CD4-positive, alpha-beta T cell treated with Interleukin-17A for 4 hours (primary cell): ENCODE measurements around the gene GADD45G.

ENCODE experiments used
- DNase-seq: peaks from one replicate; pipeline ENCODE4 v3.0.0-alpha.2; 2020; ENCODE audit warnings: mixed read lengths

Gene GADD45G

DNA sequence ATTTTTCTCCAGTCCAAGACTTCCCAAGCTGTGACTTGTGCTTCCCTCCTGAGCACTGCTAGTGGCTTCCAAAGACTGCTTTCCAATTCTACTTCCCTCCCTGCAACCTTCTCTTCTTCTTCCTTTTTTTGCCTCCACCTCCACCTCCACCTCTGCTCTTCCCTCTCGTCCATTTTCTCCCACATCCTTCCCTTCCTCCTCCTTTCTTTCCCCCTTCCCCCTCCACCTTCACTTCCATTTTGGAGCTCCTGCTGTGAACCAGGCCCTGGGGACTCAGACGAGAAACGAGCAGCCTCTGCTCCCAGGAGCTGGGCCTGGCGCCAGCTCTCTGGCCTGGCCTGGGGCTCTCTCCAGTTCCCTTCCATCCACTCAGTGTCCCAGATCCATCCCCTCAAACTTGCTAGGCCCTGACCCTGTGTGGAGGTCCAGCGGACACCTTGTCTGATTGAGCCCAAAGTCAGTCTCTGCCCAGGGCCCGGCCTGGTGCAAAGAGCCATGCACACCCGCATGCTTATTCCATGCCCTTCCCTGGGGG is 5.6 kb downstream of the GADD45G start:
- DNase-seq = no peak

DNA sequence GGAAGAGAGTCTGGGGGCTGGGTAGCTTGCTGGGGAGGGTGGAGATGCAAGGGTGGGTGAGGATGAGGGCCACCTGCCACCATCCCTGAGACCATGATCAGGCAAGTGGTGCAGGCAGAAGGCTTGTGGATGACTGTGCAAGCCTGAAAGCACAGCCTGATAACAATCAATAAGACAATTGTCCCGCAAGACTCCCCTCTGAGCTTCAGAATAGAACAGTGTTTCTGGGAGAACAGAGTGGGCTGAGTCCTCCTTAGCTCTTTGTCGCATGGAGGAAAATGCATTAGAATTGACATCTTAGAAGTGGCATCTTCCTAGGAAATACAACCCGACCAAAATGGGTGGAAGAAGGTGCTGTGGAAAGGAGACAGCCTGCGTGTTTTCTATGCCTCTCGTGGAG is 6.6 kb downstream of the GADD45G start:
- DNase-seq = no peak

DNA sequence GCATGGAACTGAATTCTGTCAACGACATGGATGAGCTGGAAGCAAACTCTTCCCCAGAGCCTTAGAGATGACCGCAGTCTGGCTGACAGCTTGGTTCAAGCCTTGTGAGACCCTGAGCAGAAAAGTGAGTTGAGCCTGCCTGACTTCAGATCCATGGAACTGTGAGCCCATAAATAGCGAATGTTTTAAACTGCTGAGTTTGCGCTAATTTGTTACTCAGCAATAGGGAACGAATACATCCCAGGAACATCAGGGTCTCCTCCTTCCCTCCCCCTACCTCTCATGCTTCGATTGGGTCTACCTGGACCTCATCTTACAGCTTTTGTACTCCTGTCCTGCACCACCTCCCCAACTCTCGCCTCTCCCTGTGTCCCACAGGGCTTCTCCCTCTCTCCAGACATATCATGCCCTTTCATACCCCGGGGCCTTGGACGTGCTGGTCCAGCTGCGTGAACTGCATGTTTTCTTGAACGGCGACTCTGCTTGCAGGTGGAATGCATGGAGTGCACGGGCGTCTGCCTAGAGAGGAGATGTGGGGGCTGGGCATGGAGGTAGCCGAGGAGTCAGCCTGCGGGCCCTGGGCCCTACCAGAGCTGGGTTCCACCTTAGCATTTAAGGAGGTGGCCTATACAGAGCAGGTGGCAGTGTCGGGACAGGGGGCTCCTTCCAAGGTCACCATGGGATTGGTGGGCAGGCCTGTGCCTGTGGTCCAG is 7.9 kb downstream of the GADD45G start:
- no peak for DNase-seq

DNA sequence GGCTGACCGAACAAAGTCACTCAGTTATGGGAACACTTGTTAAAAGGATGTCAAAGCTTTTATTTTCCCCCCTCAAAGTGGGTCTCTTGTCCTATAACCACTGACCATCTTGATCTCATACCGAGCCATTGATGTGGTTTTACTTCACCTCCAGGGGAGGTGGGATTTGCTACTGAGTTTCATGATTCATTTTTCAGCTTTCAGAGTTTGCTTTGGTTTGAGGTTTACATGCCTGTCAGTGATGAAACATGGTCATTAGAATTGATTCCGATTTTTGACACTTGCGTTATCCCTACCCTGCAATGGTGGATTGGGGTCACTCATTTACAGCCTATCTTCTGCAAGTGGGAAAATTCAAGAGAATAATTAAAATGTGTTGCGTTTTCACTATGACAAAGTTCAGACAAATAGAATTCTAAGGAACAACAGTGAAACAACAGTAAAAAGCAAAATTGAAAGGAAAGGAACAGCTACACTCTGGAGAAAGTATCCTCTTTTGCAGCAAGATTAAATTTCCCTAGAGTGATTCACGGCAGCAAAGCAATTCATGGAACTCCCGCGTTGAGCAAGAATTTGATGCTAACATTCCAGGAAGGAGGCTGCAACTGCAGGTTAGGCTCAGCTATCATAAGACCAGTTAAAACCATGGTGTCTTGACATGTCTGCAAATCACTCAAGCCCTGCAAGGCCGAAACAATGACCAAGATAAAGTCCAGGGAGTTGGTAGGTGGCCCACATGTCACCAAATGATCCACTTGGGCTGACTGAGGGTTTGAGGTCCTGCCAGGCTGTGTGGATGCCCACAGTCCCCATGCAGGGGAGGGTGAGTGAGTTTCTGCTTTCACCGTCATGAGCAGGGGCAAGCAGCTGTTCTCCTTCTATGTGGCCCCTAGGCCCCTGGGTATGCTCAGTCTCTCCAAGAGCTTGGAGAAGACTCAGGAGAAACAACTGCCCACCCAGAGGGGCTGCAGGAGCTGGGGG is 9.4 kb downstream of the GADD45G start:
- no peak for DNase-seq

DNA sequence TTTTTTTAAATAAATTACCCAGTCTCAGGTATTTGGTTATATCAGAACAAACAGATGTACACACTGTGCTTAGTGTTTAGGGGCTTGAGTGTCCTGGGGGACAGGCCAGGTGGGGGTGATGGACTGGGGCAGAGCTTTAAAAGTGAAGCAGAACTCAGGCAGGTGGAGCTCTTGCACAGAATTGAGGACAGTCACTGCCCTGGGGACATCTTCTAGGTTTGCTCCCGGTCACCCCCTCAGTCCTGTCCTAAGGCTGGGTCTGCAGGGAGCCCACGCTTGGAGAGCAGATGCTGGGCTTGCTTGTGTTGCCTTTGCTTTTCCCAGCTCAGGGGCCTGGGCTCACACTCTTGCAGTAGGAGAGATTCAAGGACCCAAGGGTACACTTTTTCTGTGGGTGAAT is 10.8 kb downstream of the GADD45G start:
- DNase-seq = no peak

DNA sequence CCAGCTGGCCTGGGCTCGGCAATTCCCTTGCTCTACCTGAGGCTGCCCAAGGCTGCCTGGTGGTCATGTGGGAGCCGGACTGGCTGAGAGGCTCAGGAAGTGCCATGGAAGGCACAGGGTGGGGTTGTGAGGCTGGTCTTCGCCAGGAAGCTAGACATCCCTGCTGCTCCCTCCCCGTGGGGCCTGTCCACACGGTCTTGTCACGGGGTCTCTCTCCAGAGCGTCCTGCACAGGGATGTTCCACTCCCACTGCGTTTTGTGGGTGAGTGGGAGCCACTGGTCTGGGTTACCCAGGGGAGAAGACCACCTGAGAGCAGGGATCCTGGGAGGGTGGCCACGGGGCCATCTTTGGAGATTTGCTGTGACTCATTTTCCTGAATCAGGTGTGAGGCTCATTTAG is 11.6 kb downstream of the GADD45G start:
- no peak for DNase-seq

DNA sequence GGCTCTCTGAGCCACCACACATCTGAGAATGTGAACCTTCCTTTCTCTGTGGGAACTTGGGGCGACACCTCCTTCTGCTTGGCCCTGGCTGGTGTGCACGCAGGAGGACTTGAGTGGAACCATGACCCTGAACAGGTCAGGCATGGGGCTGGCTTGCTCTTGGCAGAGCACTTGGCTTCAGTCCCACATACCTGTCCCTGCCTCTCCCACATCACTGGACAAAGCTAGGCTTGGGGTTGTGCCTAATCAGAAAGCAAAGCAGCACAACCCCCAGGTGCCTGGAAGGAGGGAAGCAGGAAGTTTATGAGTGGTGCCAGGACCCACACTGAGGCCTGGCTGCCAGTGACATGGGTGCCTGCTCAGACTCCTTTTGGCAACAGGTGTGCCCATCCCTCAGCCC is 13.2 kb downstream of the GADD45G start:
- no peak for DNase-seq

DNA sequence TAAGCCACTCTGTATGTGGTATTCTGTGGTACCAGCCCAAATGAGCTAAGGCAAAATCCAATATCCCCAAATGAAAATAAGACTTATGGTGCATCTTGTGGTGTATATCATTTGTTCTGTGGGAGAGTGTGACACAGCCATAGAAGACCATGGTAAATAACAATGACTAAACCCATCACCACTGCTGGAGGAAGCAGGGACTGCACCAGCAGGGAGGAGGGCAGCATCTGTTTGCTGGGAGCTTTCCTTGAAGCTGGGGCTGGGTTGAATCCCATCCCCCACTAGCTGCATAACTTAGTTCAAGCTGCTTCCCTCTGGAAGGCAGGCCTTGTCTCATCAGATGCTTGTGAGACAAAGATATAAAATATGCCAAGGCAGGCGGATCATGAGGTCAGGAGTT is 14.2 kb downstream of the GADD45G start:
- no peak for DNase-seq

DNA sequence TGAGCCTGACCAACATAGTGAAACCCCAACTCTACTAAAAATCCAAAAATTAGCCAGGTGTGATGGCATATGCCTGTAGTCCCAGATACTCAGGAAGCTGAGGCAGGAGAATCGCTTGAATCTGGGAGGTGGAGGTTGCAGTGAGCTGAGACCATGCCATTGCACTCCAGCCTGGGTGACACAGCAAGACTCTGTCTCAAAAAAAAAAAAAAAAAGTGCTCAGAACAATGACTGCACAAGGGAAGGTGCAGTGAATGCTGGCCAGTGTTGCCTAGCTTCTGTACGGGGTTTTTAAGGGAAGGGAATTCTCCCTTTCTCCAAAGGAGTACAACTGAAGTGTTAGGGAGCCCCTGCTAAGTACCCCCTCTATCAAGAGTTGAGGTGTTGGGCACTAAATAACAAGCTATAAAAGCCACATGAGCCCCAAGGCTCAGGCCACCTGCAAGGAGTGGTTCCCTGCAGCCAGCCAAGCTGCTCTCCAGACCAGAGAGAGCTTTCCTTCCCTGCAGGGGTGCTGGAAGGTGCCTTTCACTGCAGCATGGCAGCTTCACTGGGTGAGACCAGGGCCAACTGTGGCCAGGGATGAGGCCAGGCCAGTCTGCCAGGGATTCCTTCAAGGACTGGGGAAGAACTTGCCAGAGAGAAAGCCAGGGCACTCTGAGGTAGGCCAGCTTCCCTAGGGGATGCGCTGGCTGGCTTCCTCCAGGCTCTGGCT is 14.8 kb downstream of the GADD45G start:
- DNase-seq = no peak

DNA sequence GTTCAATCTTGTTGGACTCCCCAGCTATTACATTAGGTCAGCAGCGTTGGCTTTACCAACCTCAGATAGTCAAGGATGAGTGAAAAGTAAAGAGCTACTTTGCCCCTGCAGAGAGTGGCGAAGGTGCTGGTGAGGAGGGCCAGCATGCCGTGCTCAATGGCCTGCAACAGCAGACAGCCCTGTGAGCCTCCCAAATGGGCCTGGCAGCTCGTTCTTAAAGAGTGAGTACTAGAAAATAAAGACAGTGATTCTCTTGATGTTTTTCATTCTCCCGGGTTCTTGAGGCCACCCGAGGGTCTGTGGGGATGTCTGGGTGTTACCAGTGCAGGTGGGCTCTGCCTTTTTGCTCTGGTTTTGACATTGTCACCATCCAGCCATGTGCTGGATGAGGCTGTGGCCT is 16.2 kb downstream of the GADD45G start:
- DNase-seq = no peak

DNA sequence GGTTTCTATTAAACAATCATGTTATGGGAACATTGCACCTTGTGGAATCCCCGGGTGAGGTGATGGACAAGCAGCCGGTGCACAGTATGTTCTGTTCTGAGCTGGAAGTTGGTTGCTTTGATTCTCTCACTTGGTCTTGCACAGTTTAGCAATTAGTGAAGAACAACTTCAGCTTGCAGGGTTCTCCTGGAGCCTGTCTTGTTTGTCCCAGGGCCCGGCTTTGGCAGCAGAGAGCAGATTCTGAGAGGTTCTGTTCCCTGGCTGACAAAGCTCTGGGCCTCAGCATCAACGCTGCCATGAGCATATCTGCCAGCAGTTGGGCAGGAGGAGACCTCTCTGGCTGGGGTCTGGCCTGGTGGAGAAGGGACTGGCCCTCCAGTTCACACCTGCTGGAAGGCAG is 16.9 kb downstream of the GADD45G start:
- no peak for DNase-seq

DNA sequence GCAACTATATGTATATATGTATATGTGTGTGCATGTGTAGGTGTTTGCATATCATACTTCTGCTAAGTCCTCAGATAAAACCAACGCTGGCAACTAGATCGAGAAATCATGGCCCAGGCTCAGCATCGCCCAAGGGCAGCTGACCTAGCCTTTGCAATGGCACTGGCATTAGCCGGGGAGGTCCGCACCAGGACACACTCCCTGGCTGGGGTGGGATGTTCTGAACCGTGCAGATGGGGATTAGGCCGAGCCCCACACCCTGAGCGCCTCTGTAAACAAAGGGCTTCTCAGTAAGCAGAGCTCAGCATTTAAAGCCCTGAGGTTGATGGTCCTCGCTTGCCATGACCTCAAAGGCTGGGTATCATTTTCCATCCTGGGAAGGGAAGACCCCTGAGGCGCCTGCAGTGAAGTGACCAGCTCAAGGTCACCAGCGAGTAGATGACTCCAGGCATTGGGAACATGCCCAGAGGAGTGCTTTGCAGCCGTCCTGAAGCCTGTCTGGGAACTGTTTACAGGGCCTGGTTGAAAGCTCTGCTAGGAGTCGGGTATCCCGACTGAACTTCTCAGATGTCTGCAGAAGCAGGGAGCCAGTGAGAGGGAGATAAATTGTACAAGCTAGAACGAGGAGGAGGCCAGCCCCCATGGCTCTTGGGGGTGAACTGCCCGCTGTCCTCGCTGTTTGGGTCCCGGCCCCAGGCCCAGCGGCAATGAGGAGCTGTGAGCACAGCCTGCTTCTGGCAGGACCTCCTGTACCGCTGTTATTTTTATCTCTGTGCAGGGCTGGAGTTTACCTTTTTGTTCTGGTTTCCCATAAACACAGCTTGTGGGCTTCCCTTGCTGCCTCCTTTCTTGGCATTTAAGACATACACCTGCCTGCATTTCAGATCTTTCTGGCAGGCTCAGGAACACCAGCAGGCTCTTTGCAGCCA is 18.4 kb downstream of the GADD45G start:
- no peak for DNase-seq

DNA sequence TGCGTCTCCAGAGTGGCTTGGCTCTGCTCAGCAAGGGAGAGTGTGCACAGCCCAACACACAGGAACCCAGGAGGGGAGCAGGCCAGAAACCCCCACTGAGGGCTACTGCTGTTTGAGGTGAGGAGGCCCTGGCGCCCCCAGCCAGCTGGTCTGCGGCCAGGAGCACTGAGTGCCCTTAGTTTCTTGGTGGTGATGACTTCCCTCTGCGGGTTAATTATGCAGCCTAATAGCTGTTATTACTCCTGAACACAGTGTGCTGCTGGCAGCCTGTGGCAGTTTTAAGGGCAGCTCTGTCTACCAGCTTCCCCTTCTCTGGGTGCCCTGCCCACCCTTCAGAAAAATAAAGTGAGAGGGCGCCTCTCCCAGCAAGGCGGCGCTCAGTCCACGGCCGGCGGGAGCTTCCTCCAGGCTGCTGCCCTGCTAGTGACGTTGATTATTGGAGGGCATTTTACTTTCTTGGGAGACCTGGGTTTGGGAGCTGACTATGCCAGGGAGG is 19.2 kb downstream of the GADD45G start:
- no peak for DNase-seq

DNA sequence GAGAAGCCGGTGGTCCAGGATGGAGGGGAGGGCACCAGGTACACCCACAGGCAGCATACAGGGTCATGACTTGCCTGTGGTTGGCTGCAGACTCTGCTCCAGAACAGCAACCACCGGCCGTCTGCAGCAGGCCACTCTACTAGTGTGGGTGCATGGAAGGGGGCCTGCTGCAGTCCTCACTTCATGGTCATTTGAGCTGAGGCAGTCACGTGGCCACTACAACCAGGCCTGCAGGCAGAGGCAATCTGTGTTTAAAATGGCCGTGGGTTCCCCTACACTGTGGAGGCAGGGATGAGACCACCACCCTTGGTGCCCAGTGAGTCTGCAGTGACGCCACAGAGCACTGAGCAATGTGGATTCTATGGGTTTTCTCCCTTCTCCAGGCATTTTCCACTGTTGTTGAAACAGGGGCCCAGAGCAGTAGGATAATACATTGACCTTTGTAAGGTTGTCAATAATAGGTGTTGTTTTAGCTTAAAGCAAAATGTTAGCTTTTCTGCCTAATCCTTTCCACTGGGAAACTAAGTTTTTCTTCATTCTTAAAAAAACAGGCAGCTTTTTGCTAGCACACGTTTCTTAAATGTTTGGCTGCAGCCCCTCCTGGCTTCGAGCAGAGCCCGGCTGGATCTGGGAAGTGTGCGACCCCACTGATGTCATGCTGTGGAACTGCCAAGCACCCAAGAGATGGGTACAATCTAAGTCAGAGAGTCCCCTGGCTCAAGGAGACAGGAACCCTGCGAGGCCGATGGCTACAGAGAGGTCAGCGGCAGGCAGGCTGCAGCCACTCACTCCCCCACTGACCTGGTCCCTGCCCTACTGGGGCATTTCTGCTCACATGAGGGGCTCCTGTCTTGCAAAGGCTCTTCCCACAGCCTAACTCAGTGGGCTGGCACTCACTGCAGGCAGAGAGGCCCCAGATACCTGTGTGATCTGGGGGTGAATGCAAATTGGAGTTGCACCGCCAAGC is 21.2 kb downstream of the GADD45G start:
- no peak for DNase-seq

DNA sequence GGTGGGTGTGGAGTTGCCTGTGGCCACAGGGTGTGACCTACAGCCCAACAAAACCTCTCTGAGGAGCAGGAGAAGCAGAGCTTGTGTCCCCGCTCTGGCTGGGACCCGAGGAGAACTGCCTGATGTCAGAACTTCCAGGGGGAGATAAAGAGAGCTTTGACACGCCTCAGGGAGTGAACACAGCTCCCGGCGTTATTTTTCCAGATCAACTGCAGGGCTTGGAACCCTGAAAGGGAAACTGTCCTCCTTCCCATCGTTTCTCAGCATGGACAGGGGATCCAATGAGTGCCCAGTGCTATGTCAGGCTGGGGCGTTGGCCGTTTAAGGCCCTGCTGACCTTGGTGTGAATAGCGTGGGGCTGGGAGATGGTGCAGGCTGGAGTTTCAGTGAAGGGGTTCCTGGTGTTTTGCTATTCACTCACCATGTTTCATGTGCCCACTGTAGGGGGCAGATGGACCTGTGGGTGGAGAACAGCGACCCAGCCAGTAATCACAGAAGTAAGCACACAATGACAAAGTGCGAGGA is 22.0 kb downstream of the GADD45G start:
- DNase-seq = no peak

DNA sequence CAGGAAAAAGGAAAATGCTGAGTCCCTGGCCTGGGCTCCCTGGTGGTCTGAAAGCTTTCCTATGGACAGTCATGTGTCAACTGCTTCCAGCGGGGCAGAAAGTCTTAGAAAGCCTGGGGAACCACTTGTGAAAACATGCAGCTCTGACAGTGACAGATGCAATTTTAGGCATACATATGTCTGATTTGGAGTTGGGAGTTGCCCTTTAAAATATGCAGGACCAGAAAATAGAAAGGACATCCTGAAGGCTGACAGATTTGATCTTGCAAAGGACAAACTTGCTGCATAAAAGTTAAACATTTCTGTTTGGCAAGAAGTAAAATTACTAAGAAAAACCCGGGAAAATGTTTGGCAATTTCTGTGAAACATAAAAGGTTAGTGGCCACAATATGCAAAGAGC is 23.8 kb downstream of the GADD45G start:
- DNase-seq = no peak

DNA sequence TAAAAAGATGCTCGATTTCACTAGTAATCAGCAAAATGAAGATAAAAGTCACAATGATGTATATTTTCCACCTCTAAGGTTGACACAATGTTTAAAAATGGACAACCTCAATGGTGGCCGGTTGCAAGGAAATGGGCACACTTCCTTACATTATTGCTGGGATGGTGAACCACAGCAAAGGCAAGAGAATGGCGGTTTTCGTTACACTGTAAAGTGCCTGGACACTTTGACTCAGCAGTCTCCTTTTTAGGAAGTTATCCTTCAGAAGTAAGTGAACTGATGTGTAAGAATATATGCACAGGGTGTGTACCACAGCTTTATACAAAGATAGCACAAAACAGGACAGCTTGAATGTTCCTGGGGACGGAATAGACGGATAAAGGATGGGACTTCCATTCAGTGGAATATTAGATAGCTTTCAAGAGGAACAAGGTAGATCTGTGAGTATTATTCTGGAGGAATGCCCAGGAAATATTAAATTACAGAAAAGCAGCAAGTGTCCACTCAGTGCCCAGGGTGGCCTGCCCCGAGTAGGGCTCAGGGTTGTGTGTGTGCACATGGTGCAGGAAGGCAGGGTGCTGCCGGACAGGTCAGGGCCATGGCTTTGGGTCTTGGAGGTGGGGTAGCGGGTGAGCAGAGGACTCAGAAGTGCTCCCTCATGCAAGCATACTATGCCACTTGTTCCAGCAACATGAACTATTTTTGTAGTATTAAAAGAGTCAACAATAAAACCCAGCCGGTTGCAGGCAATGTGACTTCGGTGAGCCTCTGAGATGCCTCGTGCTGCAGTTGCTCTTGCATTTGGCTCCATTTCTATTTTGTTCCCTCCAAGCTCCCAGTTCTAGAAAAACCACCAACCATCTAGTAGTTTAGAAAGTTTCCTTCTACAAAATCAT is 24.5 kb downstream of the GADD45G start:
- DNase-seq = no peak

DNA sequence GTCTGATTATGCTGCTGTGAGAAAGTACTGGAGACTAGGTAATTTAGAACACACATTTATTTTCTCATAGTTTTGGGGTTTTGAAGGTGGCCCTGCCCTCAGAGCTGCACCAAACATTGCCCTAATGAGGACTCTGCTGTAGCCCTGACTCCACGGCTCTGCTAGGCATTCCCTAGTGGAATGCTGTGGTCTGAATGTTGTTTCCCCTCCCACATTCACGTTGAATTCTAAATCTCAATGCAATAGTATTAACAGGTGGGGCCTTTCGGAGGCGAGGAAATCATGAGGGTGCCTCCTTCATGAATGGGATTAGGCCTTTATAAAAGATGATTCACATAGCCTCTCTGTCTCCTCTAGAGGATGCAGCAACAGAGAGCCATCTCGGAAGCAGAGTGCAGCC is 25.7 kb downstream of the GADD45G start:
- DNase-seq = no peak

DNA sequence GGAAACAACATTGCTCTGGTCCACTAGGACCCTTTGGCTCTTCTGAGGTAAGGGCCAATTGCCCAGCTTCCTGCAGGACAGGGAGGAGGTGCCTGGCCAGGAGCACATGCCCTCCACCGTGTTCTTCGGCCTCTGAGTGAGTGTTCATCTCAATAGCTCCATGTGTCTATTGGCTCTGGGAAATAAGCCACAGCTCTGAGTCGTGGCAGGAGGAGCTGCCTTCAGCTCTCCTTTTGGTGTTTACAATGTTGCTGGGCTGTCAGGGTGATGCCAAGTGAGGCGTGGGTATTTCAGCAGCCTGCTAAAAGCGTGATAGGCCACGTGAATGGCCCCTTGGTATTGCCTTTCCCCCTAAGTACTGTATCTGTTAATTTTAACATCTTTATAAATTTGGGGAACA is 26.6 kb downstream of the GADD45G start:
- DNase-seq = no peak
